Prostate gland (tissue), 2 donors: ENCODE measurements around the gene ATP2C1. TPM values are rescaled to one million over a fixed set of nuclear protein-coding genes. Genes with fewer than 3 reads are reported as not detected.
"Not testable (repeated sequence)": the region's sequence is repeated elsewhere in the genome, so short reads cannot be mapped to it uniquely, and the experiment has no call there.

ENCODE experiments used
- DNase-seq: peaks from one replicate; pipeline ENCODE4 v3.0.0-alpha.2; 2019; ENCODE audit warnings: low spot score
- H3K27ac ChIP-seq, 2 donors: fragments of 200-600 bp; sonication (generic); 2 replicates each; pipeline ENCODE4 v1.5.1; 2017 to 2019
- H3K27me3 ChIP-seq: fragments of 200-600 bp; sonication (generic); replicated peaks from 2 replicates; pipeline ENCODE4 v1.5.1; 2019; ENCODE audit not compliant: insufficient read depth
- H3K36me3 ChIP-seq, 2 donors: fragments of 200-600 bp; sonication (generic); 1 replicate in 1 of 2; 2 replicates in 1 of 2; pipeline versions ENCODE4 v1.5.1 to v1.8.1; 2017 to 2019
- H3K4me1 ChIP-seq: fragments of 200-600 bp; sonication (generic); replicated peaks from 2 replicates; pipeline ENCODE4 v1.5.1; 2019
- H3K4me3 ChIP-seq, 2 donors: fragments of 200-600 bp; sonication (generic); 2 replicates each; pipeline ENCODE4 v1.5.1; 2017 to 2019
- H3K9me3 ChIP-seq: fragments of 200-600 bp; sonication (generic); 2 replicates; pipeline ENCODE4 v1.5.1; 2017
- POLR2A ChIP-seq: fragments of 450-650 bp; IDR thresholded peaks from one replicate; pipeline ENCODE4 v1.6.1; 2016; ENCODE audit warnings: antibody characterized with exemption, mild to moderate bottlenecking
- POLR2AphosphoS5 ChIP-seq: sonication (generic); formaldehyde crosslinking; IDR thresholded peaks from one replicate; pipeline ENCODE4 v1.6.1; 2017; ENCODE audit warnings: antibody characterized with exemption
- WGBS: methylation state at CpG from one replicate; pipeline ENCODE4 v1.1.5; 2018; 5-methylcytosine and 5-hydroxymethylcytosine counted together
- intact Hi-C: fragments of 100-400 bp; cut with DNase I; formaldehyde crosslinking; loops from one replicate; pipeline ENCODE4 v1.14.2; 2022
- total RNA-seq, 2 donors: library from RNA; depleted of rRNA; stranded (reverse); fragments of >200 nt; gene quantifications; one replicate each; pipeline ENCODE4 v1.1.0, GENCODE V29; 2016
- TF ChIP-seq, protein P1 (sequence below), 4 experiments: fragments of 200-600 bp in 2 of 4; fragments of 450-650 bp in 2 of 4; sonication (generic) in 2 of 4; IDR thresholded peaks; 1 replicate in 3 of 4; 2 replicates in 1 of 4; pipeline ENCODE4 v1.5.1; 2016 to 2019; ENCODE audit warnings: antibody characterized with exemption in 4 of 4, mild to moderate bottlenecking in 2 of 4, moderate library complexity in 2 of 4

ATP2C1 gene
- total RNA-seq, 2 donors from 2014 or later = 123 to 158 TPM

DNA sequence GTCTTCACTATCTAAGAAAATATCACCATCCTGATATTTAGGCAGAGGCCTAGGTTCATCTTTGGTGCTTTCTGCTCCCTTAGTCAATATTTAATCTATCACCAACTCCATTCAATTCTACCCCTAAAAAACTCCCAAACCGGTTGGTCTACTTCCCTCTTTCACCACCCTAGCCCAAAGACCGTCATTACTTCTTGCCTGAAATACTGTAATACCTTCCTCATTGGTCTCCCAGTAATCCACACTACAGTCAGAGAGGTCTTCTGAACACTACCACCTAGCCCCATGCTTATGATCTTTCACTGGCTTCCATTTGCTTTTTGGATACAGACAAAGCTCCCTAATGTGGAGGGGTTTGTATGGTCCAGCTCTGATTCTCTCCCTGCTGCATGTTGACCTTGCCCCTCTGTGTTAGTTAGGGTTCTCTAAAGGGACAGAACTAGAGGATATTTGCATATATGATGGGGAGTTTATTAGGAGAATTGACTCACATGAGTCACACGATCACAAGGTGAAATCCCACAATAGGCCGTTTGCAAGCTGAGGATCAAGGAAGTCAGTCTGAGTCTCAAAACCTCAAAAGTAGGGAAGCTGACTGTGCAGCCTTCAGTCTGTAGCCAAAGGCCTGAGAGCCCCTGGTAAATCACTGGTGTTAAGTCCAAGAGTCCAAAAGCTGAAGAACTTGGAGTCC lies 36.4 kb upstream of the ATP2C1 start:
- H3K27ac ChIP-seq = no peak overlapping the region
- TF ChIP-seq POLR2A = no peak
- TF ChIP-seq, protein P1, sequence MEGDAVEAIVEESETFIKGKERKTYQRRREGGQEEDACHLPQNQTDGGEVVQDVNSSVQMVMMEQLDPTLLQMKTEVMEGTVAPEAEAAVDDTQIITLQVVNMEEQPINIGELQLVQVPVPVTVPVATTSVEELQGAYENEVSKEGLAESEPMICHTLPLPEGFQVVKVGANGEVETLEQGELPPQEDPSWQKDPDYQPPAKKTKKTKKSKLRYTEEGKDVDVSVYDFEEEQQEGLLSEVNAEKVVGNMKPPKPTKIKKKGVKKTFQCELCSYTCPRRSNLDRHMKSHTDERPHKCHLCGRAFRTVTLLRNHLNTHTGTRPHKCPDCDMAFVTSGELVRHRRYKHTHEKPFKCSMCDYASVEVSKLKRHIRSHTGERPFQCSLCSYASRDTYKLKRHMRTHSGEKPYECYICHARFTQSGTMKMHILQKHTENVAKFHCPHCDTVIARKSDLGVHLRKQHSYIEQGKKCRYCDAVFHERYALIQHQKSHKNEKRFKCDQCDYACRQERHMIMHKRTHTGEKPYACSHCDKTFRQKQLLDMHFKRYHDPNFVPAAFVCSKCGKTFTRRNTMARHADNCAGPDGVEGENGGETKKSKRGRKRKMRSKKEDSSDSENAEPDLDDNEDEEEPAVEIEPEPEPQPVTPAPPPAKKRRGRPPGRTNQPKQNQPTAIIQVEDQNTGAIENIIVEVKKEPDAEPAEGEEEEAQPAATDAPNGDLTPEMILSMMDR (IDR thresholded peaks at IDR 0.05) = no peak
- TF ChIP-seq POLR2AphosphoS5 = no peak
- no peaks in the 10 kb centered on the region for H3K36me3 ChIP-seq
- WGBS = 55% methylated on average over 4 of the region's 4 CpGs
- H3K9me3 ChIP-seq = no peaks in the 10 kb centered on the region
- DNase-seq = no peak
- H3K4me1 ChIP-seq = peaks cover 3% of the 10 kb centered on the region
- no peak overlapping the region for H3K4me3 ChIP-seq
- H3K27me3 ChIP-seq = no peaks in the 10 kb centered on the region
- intact Hi-C loops = no loop called here

DNA sequence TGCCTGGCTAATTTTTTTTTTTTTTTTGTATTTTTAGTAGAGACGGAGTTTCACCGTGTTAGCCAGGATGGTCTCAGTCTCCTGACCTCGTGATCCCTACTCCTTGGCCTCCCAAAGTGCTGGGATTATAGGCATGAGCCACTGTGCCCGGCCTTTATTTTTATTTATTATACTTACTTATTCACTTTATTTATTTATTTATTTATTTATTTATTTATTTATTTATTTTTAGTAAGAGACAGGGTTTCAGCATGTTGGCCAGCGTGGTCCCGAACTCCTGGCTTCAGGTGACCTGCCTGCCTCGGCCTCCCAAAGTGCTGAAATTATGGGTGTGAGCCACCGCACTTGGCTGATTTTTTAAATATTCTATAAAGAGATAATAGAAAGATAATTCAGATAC lies 31.8 kb upstream of the ATP2C1 start:
- H3K4me3 ChIP-seq, H3K4me1 ChIP-seq, DNase-seq, intact Hi-C loops, H3K27ac ChIP-seq, H3K27me3 ChIP-seq, H3K36me3 ChIP-seq, H3K9me3 ChIP-seq: not testable (repeated sequence)
- WGBS = 95% methylated on average over 8 of the region's 8 CpGs

DNA sequence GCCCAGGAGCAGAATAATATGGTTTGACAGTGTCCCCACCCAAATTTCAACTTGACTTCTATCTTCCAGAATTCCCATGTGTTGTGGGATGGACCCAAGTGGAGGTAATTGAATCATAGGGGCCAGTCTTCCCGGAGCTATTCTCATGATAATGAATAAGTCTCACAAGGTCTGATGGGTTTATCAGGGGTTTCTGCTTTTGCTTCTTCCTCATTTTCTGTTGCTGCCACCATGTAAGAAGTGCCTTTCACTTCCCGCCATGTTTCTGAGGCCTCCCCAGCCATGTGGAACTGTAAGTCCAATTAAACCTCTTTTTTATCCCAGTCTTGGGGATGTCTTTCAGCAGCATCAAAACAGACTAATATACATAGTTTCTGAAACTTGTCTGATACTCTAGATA lies 28.4 kb upstream of the ATP2C1 start:
- Histone ChIP-seq H3K4me3 (no peak overlapping the region), H3K27ac (no peak overlapping the region), H3K27me3 (no peaks in the 10 kb centered on the region), H3K4me1 (no peaks in the 10 kb centered on the region), H3K9me3 (no peaks in the 10 kb centered on the region), H3K36me3 (no peaks in the 10 kb centered on the region)
- no peak for DNase-seq
- no peak for TF ChIP-seq POLR2A
- TF ChIP-seq, protein P1 (IDR thresholded peaks at IDR 0.05) = no peak
- no peak for TF ChIP-seq POLR2AphosphoS5
- WGBS = 93% methylated on average over 2 of the region's 2 CpGs
- intact Hi-C loops = no loop called here

DNA sequence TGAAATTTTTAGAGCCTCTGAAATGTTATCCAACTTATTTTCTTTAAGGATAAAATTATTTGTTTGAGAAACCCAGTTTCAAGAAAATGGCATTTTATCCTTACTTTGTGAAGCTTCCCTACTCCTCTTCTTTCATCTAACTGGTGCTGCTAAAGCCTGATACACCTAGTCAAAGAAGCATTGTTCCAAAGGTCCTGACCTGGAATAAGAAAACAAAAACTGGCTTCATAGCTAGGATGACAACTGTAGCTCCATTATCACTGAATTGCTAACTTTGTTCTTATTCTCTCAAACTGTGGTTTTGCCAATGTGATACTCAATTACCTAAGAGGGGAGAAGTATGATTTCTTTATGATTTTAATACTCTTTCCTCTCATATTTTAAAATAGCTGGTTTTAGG lies 27.6 kb upstream of the ATP2C1 start:
- no peak overlapping the region for H3K4me3 ChIP-seq
- no peaks in the 10 kb centered on the region for H3K36me3 ChIP-seq
- intact Hi-C loops = no loop called here
- H3K9me3 ChIP-seq = no peaks in the 10 kb centered on the region
- no peak for DNase-seq
- no peak for TF ChIP-seq POLR2A
- TF ChIP-seq, protein P1 (IDR thresholded peaks at IDR 0.05) = no peak
- TF ChIP-seq POLR2AphosphoS5 = no peak
- no peak overlapping the region for H3K27ac ChIP-seq
- no peaks in the 10 kb centered on the region for H3K27me3 ChIP-seq
- no peaks in the 10 kb centered on the region for H3K4me1 ChIP-seq

DNA sequence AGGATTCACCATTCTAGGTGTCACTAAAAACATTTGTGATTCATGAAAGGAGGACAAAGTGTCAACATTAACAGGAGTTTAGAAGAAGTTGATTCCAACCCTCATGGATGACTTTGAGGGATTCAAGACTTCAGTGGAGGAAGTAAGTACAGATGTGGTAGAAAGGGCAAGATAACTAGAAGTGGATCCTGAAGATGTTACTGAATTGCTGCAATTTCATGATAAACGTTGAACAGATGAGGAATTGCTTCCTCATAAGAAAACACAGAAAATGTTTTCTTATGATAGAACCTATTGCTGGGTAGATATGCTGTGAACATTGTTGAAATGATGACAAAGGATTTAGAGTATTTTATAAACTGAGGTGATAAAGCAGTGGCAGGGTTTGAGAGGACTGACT lies 23.5 kb upstream of the ATP2C1 start:
- Histone ChIP-seq H3K4me1 (no peaks in the 10 kb centered on the region), H3K4me3 (no peak overlapping the region), H3K9me3 (no peaks in the 10 kb centered on the region), H3K27ac (no peak overlapping the region), H3K36me3 (no peaks in the 10 kb centered on the region), H3K27me3 (no peaks in the 10 kb centered on the region)
- WGBS = 86% methylated on average over 1 of the region's 1 CpG
- intact Hi-C loops = no loop called here
- TF ChIP-seq POLR2A = no peak
- DNase-seq = no peak

DNA sequence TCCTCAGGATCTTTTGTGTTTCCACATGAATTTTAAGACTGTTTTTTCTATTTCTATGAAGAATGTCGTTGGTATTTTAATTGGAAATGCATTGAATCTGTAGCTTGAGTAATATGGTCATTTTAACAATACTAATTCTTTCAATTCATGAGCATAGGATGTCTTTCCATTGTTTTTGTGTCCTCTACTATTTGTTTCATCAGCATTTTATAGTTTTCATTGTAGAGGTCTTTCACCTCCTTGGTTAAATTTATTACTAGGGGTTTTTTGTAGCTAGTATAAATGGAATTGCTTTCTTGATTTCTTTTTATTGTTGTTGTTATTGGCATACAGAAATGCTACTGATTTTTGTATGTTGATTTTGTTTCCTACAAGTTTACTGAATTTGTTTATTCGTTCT lies 17.3 kb upstream of the ATP2C1 start:
- WGBS = 69% methylated on average over 2 of the region's 2 CpGs
- intact Hi-C loops = no loop called here
- H3K27me3 ChIP-seq = no peaks in the 10 kb centered on the region
- H3K4me3 ChIP-seq = no peak overlapping the region
- H3K4me1 ChIP-seq = no peaks in the 10 kb centered on the region
- no peak for DNase-seq
- no peaks in the 10 kb centered on the region for H3K36me3 ChIP-seq
- H3K27ac ChIP-seq = no peak overlapping the region
- no peak for TF ChIP-seq POLR2AphosphoS5
- TF ChIP-seq, protein P1 (IDR thresholded peaks at IDR 0.05) = no peak
- TF ChIP-seq POLR2A = no peak
- no peaks in the 10 kb centered on the region for H3K9me3 ChIP-seq
